ACC112 (cell line): ENCODE measurements around the gene ANKS1A.
A peak's percentile ranks its signal among the peaks of the same experiment; 100 is the strongest.
"Not testable (repeated sequence)": the region's sequence is repeated elsewhere in the genome, so short reads cannot be mapped to it uniquely, and the experiment has no call there.

ENCODE experiments used
- H2AFZ ChIP-seq: fragments of 200-600 bp; sonication (generic); one replicate; pipeline ENCODE4 v1.6.0; 2017; ENCODE audit warnings: antibody characterized with exemption, low read length; ENCODE audit not compliant: unreplicated experiment
- H3K27ac ChIP-seq: fragments of 200-600 bp; sonication (generic); 2 replicates; pipeline ENCODE4 v1.5.1; 2014; ENCODE audit warnings: low read depth, mild to moderate bottlenecking, antibody characterized with exemption, low read length, moderate library complexity
- H3K27me3 ChIP-seq: fragments of 200-600 bp; sonication (generic); 2 replicates; pipeline ENCODE4 v1.6.1; 2014; ENCODE audit warnings: mild to moderate bottlenecking, antibody characterized with exemption, low read length, moderate library complexity, mixed read lengths; ENCODE audit not compliant: insufficient read depth
- H3K36me3 ChIP-seq: fragments of 200-600 bp; sonication (generic); 2 replicates; pipeline ENCODE4 v1.6.1; 2016; ENCODE audit warnings: mild to moderate bottlenecking, antibody characterized with exemption, low read length, moderate library complexity, mixed read lengths; ENCODE audit not compliant: insufficient read depth
- H3K4me1 ChIP-seq: fragments of 200-600 bp; sonication (generic); one replicate; pipeline ENCODE4 v1.6.1; 2016; ENCODE audit warnings: low read length, mixed read lengths; ENCODE audit not compliant: insufficient read depth, unreplicated experiment, control insufficient read depth
- H3K4me3 ChIP-seq: fragments of 200-600 bp; sonication (generic); 2 replicates; pipeline ENCODE4 v1.5.1; 2014; ENCODE audit warnings: mild to moderate bottlenecking, low read depth, low read length
- H3K79me2 ChIP-seq: fragments of 200-600 bp; sonication (generic); one replicate; pipeline ENCODE4 v1.6.0; 2016; ENCODE audit warnings: low read length; ENCODE audit not compliant: control insufficient read depth, unreplicated experiment, insufficient read depth

The ANKS1A gene

DNA sequence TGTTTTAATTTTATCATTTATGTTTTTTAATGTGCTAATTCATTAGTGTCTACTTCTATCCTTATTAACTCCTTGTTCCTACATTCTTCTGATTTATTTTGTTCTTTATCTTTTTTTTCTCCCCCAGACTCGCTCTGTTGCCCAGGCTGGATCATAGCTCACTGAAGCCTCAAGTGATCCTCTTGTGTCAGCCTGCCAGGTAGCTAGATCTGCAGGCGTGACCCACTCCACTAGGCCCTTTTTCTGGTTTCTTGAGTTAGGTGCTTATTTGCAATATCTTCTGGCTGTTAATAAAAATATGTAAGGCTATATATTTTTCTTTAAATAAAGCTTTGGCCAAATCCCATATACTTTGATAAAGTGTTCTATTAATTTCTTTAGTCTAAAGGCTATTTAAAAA is 4.1 kb upstream of the ANKS1A start:
- Histone ChIP-seq H3K4me1 (no peaks in the 10 kb centered on the region), H3K4me3 (no peak overlapping the region), H3K27me3 (no peaks in the 10 kb centered on the region), H3K79me2 (peaks cover 41% of the 10 kb centered on the region), H2AFZ (no peak overlapping the region), H3K27ac (no peak overlapping the region), H3K36me3 (0 out of 2 replicates have a peak, but pooled peaks cover 7% of the 10 kb centered on the region)

DNA sequence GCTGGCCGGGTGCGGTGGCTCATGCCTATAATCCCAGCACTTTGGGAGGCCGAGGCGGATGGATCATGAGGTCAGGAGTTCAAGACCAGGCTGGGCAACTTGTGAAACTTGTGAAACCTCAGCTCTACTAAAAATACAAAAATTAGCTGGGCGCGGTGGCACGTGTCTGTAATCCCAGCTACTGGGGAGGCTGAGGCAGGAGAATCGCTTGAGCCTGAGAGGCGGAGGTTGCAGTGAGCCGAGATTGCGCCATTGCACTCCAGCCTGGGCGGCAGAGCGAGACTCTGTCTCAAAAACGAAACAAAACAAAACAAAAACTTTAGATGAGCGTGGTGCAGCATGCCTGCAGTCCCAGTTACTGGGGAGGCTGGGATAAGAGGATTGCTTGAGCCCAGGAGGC is 3.2 kb upstream of the ANKS1A start:
- H3K4me1 ChIP-seq, H3K27ac ChIP-seq, H3K36me3 ChIP-seq, H3K27me3 ChIP-seq, H2AFZ ChIP-seq, H3K4me3 ChIP-seq: not testable (repeated sequence)
- H3K79me2 ChIP-seq, result peaks cover 48% of the 10 kb centered on the region

DNA sequence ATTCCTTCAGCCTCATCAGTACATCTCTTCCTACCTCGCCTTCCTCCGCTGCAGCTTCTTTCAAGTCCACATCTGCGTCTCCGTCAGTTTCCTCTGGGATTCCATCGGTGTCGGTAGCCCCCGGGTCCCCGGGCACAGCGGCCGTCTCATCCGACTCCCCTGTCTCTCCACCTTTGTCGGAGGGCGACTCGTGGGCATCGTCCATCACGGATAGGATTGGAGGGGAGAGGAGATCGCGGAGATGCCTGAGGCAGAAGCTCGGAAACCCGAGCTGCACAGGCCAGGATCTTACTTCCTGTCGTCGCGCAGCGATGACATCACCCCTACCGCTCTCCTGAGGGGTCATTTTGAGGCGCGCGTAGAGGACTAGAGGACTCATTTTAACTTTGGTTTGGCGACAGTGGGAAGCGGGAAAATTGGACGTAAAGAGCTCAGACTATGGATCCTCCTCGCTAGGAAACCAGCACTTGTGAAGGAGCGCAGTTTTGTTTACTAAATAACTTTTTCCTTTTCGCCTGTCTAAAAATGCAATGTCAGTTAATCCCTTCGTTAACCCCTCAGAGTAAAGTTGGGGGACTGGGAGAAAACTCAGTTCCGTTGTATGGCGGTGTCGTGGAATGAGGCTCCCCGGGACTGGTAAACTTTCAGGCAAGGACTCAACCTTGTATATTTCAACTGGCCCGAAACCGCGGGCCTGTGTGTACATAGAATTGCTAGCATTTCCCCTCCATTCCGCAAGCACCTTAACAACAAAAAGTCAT is 1.1 kb upstream of the ANKS1A start, which contains the start of gene TAF11:
TSS of gene TAF11 (minus strand) at position 290 of the 761 bp plus-strand sequence. CDS start at position 205, 85 bp downstream.
- Histone ChIP-seq H3K36me3 (no peaks in the 10 kb centered on the region), H3K4me3 (peak within 1 kb of the TSS; percentile 91), H3K27me3 (no peaks in the 10 kb centered on the region), H2AFZ (peak within 1 kb of the TSS; percentile 100), H3K27ac (peak within 1 kb of the TSS; percentile 76), H3K79me2 (peaks cover 56% of the 10 kb centered on the region), H3K4me1 (peaks cover 5% of the 10 kb centered on the region)

DNA sequence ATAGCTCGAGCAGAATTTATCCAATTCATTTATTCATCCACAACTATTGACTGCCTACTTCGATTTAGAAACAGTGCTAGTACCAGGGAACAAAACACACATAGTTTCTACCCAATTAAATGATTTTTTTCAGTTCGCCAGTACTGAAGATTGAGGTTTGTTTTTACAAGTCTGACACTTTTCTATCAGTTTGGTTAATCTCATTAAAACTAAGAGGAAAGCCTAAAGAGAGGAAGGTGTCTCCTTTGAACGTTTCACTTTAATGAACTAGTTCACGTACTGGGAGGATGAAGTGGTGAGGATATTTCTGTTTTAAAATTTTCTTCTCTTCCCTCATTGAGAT is 570 bp upstream of the ANKS1A start:
- peak overlapping the region; percentile 76 for H3K27ac ChIP-seq
- peaks cover 5% of the 10 kb centered on the region for H3K4me1 ChIP-seq
- H3K79me2 ChIP-seq, result peaks cover 57% of the 10 kb centered on the region
- H2AFZ ChIP-seq, result peak overlapping the region; percentile 100
- peak overlapping the region; percentile 91 for H3K4me3 ChIP-seq
- no peaks in the 10 kb centered on the region for H3K27me3 ChIP-seq
- no peaks in the 10 kb centered on the region for H3K36me3 ChIP-seq

DNA sequence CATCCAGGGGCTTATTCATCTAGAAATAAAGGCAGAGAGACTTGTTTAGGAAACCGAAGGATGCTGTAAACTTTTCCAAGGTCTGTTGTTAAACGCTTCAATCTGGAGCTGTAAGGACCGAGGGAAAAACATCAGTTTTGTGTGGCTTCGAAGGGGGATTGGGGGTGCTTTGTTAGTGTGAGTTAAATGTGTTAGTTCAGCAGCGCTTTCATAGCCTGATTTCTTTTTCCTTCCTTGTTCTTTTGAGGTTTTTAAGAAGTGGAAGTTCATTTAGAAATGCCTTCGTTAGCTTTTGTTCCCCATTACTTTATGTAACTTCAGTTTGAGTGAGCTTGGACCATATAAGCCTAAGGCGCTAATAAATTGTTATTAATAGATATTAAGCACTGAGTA is 1.5 kb downstream of the ANKS1A start:
- Histone ChIP-seq H3K36me3 (no peaks in the 10 kb centered on the region), H3K4me1 (peaks cover 5% of the 10 kb centered on the region), H2AFZ (peak overlapping the region; percentile 65), H3K27me3 (no peaks in the 10 kb centered on the region), H3K79me2 (peaks cover 48% of the 10 kb centered on the region), H3K27ac (no peak overlapping the region), H3K4me3 (peak overlapping the region; percentile 91)

DNA sequence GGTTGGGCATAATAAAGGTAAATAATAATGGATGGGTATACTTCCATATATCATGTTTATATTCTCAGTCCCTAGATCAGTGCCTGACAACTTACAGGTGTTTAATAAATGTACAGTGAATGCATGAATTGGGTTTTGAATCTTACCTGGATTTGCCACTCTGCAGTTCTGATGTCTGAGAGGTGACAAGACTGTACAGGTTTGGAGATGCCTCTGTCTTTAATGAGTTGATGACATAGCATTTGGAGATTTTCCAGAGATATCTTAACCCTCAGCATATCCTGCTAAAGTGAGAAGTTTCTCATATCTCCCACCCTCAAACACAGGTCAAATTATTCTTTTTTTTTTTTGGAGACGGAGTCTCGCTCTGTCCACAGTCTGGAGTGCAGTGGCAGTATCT is 2.2 kb downstream of the ANKS1A start:
- no peak overlapping the region for H2AFZ ChIP-seq
- H3K79me2 ChIP-seq, result peaks cover 48% of the 10 kb centered on the region
- peak overlapping the region; percentile 91; the same call in 1 of the 2 replicates for H3K4me3 ChIP-seq
- peaks cover 5% of the 10 kb centered on the region for H3K4me1 ChIP-seq
- H3K27ac ChIP-seq, result no peak overlapping the region
- no peaks in the 10 kb centered on the region for H3K27me3 ChIP-seq
- H3K36me3 ChIP-seq, result no peaks in the 10 kb centered on the region

DNA sequence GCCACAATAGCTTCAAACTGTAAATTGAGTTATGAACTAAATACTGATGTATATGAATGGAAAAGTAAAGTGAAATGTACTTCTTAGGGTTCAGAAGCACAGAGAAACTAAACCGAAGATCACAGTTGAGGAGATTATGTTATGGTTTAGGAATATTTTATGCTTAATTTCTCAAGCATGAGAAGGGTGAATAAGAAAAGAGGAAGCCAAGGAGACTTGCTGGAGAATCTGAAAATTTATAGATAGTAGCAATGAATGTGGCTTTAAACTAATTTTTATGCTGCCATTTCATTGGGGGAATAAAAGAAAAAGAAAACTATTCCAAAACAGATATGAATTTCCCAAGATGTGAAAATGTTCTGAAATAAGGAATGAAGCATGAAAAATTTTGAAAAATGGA is 5.6 kb downstream of the ANKS1A start:
- Histone ChIP-seq H3K4me3 (no peak overlapping the region), H3K79me2 (peaks cover 24% of the 10 kb centered on the region)

DNA sequence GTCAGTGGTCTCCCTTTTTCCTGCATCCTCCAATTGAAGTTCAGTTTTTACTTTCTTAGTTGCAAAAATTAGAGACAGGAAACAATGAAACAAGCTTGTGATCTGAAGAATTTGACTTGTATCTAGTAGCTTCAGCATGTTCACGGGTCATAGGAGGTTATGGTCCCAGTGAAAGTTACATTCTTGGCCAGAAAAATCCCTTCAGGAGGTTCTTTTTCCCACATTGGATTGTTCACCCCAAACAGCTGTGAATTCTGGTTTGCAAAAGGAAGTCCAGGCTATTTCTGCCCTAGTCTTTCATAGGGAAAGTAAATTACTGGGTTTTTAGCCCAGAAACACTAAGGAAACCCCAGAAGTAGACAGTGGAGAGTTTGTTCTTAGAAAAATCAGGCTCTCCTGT is 8.1 kb downstream of the ANKS1A start:
- Histone ChIP-seq H3K4me1 (peaks cover 8% of the 10 kb centered on the region), H3K4me3 (no peak overlapping the region), H3K27ac (no peak overlapping the region), H3K79me2 (peaks cover 19% of the 10 kb centered on the region), H3K27me3 (no peaks in the 10 kb centered on the region), H3K36me3 (no peaks in the 10 kb centered on the region), H2AFZ (no peak overlapping the region)

More for the DNA sequence above, 5.6 kb downstream of the ANKS1A start:
- Histone ChIP-seq H3K27me3 (no peaks in the 10 kb centered on the region), H3K4me1 (peaks cover 5% of the 10 kb centered on the region), H3K27ac (no peak overlapping the region), H2AFZ (no peak overlapping the region), H3K36me3 (no peaks in the 10 kb centered on the region)

DNA sequence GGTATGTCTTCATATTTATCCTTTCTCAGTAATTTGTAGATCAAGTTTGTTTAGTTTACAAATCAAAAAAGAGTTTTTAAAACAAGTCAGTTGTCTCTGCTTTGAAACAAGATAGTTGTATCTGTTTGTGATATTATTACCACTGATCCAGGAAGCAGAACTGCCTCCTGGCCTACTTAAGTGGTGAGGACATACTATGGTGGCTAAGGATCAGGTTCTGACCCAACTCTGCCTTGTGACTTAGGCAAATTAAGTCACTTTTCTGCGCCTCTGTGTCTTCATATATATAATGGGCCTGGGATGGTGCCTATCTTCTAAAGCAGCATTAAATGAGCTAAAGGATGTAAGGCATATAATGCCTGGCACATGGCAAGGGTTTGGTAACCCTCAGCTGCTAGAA is 8.7 kb downstream of the ANKS1A start:
- H3K4me3 ChIP-seq, result no peak overlapping the region
- no peak overlapping the region for H2AFZ ChIP-seq
- no peaks in the 10 kb centered on the region for H3K36me3 ChIP-seq
- peaks cover 8% of the 10 kb centered on the region for H3K4me1 ChIP-seq
- H3K27ac ChIP-seq, result no peak overlapping the region
- peaks cover 14% of the 10 kb centered on the region for H3K79me2 ChIP-seq
- H3K27me3 ChIP-seq, result no peaks in the 10 kb centered on the region

DNA sequence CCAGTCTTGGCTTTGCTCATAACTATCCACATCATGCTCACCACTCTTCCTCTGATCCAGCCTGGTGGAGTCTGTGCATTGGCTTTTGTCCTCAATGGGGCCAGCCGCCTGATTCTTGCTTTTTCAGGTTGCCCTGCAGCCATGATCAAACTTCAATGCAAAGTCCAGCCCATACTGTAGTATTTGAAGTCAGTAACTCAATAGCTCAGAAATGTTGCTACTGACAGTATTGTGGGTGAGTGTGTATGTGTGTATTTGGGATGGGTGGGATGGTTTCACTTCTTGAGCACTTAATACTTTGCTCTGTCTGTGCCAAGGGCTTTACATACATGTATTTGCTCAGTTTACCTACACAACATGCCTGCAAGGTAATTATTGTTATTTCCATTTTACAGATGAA is 10.7 kb downstream of the ANKS1A start:
- H3K27ac ChIP-seq, H3K4me3 ChIP-seq, H3K4me1 ChIP-seq, H3K79me2 ChIP-seq, H3K27me3 ChIP-seq, H3K36me3 ChIP-seq, H2AFZ ChIP-seq: not testable (repeated sequence)

DNA sequence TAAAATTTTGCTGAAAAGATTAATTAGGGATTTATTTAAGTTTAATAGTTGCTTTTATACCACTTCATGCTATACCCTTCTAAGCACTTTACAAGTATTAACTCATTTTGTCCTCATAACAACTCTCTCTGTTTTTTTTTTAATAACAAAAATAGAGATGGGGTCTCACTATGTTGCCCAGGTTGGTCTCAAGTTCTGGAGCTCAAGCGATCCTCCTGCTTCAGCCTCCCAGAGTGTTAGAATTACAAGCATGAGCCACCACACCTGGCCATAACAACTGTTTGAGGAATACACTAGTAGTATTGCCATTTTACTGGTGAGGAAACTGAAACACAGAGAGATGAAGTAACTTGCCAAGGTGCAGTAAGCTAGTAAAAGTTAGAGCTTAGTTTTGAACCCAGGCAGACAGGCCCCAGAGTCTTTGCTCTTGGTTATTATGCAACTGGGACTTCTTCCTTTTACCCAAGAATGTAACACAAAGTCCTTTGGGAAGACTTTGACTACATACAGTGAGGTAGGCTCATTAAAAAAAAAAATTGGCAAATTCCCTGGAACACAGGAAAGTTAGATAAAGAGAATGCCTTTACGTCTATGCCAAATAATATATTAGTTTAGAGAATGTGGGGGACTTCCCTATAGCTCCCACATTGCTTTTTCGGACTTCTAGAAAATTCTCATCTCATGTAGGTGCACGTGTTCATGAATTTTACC is 11.4 kb downstream of the ANKS1A start:
- Histone ChIP-seq H2AFZ (no peak overlapping the region), H3K4me3 (no peak overlapping the region), H3K36me3 (no peaks in the 10 kb centered on the region), H3K27ac (no peak overlapping the region), H3K79me2 (peaks cover 5% of the 10 kb centered on the region), H3K4me1 (peaks cover 8% of the 10 kb centered on the region), H3K27me3 (no peaks in the 10 kb centered on the region)
